MM.1S (cell line): ENCODE measurements around the gene MACROD2.

ENCODE experiments used
- CTCF ChIP-seq: fragments of 300-600 bp; sonication (generic); IDR thresholded peaks from 2 replicates; pipeline ENCODE4 v1.5.1; 2016; ENCODE audit warnings: antibody characterized with exemption, low read length, mixed read lengths
- EZH2 ChIP-seq: fragments of 300-600 bp; sonication (generic); optimal IDR thresholded peaks from 2 replicates; pipeline ENCODE3; 2017; ENCODE audit warnings: low read depth, mild to moderate bottlenecking, antibody characterized with exemption, low read length, mixed read lengths
- EZH2phosphoT487 ChIP-seq: fragments of 300-600 bp; sonication (generic); IDR thresholded peaks from 2 replicates; pipeline ENCODE4 v1.6.1; 2018; ENCODE audit warnings: antibody characterized with exemption, low read length

DNA sequence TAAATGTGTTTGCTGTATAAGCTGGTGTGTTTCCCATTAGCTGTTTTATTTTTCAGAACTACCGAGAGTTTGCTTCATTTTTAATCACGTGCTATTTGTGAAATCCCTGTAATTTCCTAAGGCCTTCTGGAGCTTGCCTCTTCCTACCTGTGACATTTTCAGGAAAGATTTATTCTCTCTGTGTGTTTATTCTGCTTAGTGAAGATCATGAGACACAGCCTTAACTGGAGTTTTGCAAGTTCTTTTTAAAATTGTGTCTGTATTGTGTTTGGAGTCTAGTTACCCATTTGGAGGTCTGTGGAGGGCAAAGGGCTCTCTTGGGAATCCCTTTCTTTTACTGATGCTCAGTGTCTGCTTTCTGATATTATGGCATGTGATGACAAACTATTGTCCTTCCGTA is 701.2 kb downstream of the MACROD2 start:
- TF ChIP-seq CTCF = no peak
- TF ChIP-seq EZH2 = no peak
- TF ChIP-seq EZH2phosphoT487 = no peak
